Liver (tissue), 9 donors: ENCODE measurements around the gene C9orf50. TPM values are rescaled to one million over a fixed set of nuclear protein-coding genes. Genes with fewer than 3 reads are reported as not detected.

Source experiments
- DNase-seq: peaks from one replicate; pipeline ENCODE4 v3.0.0-alpha.2; 2017; ENCODE audit warnings: low spot score
- H3K27ac ChIP-seq, 2 donors: one replicate each; pipeline ENCODE4 v1.7.0; 2013; ENCODE audit warnings: inconsistent platforms in 2 of 2, low read length in 2 of 2, control low read depth in 1 of 2, low read depth in 1 of 2, mild to moderate bottlenecking in 1 of 2
- H3K27me3 ChIP-seq, 4 donors: one replicate each; pipeline versions ENCODE4 v1.6.1 to v1.7.0; 2013; ENCODE audit warnings: low read length in 3 of 4, inconsistent platforms in 1 of 4, mild to moderate bottlenecking in 1 of 4, moderate library complexity in 1 of 4; ENCODE audit not compliant: control insufficient read depth in 4 of 4, insufficient read depth in 4 of 4
- H3K36me3 ChIP-seq, 4 donors: one replicate each; pipeline versions ENCODE4 v1.6.1 to v1.7.0; 2013; ENCODE audit warnings: low read length in 3 of 4, mild to moderate bottlenecking in 3 of 4, low read depth in 1 of 4, moderate library complexity in 1 of 4; ENCODE audit not compliant: control insufficient read depth in 4 of 4, insufficient read depth in 3 of 4
- H3K4me1 ChIP-seq, 4 donors: one replicate each; pipeline versions ENCODE4 v1.6.1 to v1.7.0; 2013; ENCODE audit warnings: low read length in 3 of 4, mild to moderate bottlenecking in 3 of 4, moderate library complexity in 1 of 4; ENCODE audit not compliant: control insufficient read depth in 4 of 4, insufficient read depth in 4 of 4
- H3K4me3 ChIP-seq, 3 donors: one replicate each; pipeline versions ENCODE4 v1.6.1 to v1.7.0; 2013; ENCODE audit warnings: low read length in 3 of 3, control low read depth in 1 of 3, low read depth in 1 of 3, mild to moderate bottlenecking in 1 of 3
- H3K9ac ChIP-seq, 2 donors: one replicate each; pipeline ENCODE4 v1.7.0; 2013; ENCODE audit warnings: low read length in 2 of 2, mild to moderate bottlenecking in 2 of 2, moderate library complexity in 2 of 2, control low read depth in 1 of 2, low read depth in 1 of 2
- H3K9me3 ChIP-seq, 4 donors: one replicate each; pipeline versions ENCODE4 v1.6.1 to v1.7.0; 2013; ENCODE audit warnings: low read length in 3 of 4; ENCODE audit not compliant: control insufficient read depth in 4 of 4
- ATF3 ChIP-seq: IDR thresholded peaks from 2 replicates; pipeline ENCODE4 v1.6.1; 2016; ENCODE audit warnings: antibody characterized with exemption
- CTCF ChIP-seq: fragments of 150-350 bp; IDR thresholded peaks from 2 replicates; pipeline ENCODE4 v1.5.1; 2017; ENCODE audit warnings: improper control_type of control experiment, low read depth, low read length; ENCODE audit not compliant: missing input control
- EGR1 ChIP-seq, 2 donors: IDR thresholded peaks; 2 replicates each; pipeline ENCODE4 v1.6.1; 2016 to 2018; ENCODE audit warnings: antibody characterized with exemption in 2 of 2, low read depth in 2 of 2
- FOXA1 ChIP-seq: IDR thresholded peaks from 2 replicates; pipeline ENCODE4 v1.6.1; 2016; ENCODE audit warnings: antibody characterized with exemption
- FOXA2 ChIP-seq: IDR thresholded peaks from 2 replicates; pipeline ENCODE4 v1.6.1; 2016; ENCODE audit warnings: antibody characterized with exemption
- GABPA ChIP-seq, 2 donors: IDR thresholded peaks in 1 of 2; conservative IDR thresholded peaks in 1 of 2; 2 replicates each; pipeline ENCODE4 v1.6.1; 2016; ENCODE audit warnings: antibody characterized with exemption in 2 of 2, mild to moderate bottlenecking in 1 of 2, moderate library complexity in 1 of 2
- HNF4A ChIP-seq, 2 donors: conservative IDR thresholded peaks; 2 replicates each; pipeline ENCODE4 v1.6.1; 2016; ENCODE audit warnings: antibody characterized with exemption in 2 of 2, mild to moderate bottlenecking in 2 of 2
- HNF4G ChIP-seq: IDR thresholded peaks from 2 replicates; pipeline ENCODE4 v1.6.1; 2016; ENCODE audit warnings: antibody characterized with exemption
- JUND ChIP-seq, 2 donors: IDR thresholded peaks; 2 replicates each; pipeline ENCODE4 v1.6.1; 2016; ENCODE audit warnings: antibody characterized with exemption in 2 of 2
- MAX ChIP-seq: IDR thresholded peaks from 2 replicates; pipeline ENCODE4 v1.6.1; 2016; ENCODE audit warnings: antibody characterized with exemption
- NR2F2 ChIP-seq: IDR thresholded peaks from 2 replicates; pipeline ENCODE4 v1.6.1; 2016; ENCODE audit warnings: antibody characterized with exemption
- RAD21 ChIP-seq, 2 donors: IDR thresholded peaks; 2 replicates each; pipeline ENCODE4 v1.6.1; 2016; ENCODE audit warnings: antibody characterized with exemption in 2 of 2, mild to moderate bottlenecking in 2 of 2
- REST ChIP-seq: IDR thresholded peaks from 2 replicates; pipeline ENCODE4 v1.6.1; 2016; ENCODE audit warnings: antibody characterized with exemption, mild to moderate bottlenecking
- RXRA ChIP-seq, 2 donors: IDR thresholded peaks; 2 replicates each; pipeline ENCODE4 v1.6.1; 2017 to 2018; ENCODE audit warnings: antibody characterized with exemption in 2 of 2, mild to moderate bottlenecking in 1 of 2
- SP1 ChIP-seq: IDR thresholded peaks from 2 replicates; pipeline ENCODE4 v1.6.1; 2018; ENCODE audit warnings: antibody characterized with exemption, mild to moderate bottlenecking
- TAF1 ChIP-seq: conservative IDR thresholded peaks from 2 replicates; pipeline ENCODE4 v1.6.1; 2016; ENCODE audit warnings: antibody characterized with exemption, mild to moderate bottlenecking
- YY1 ChIP-seq: IDR thresholded peaks from 2 replicates; pipeline ENCODE4 v1.6.1; 2016; ENCODE audit warnings: antibody characterized with exemption, mild to moderate bottlenecking
- WGBS: extraction: QIAGEN DNeasy Blood & Tissue Kit; methylation state at CpG from one replicate; pipeline ENCODE4 v1.1.7; 2013; 5-methylcytosine and 5-hydroxymethylcytosine counted together
- polyA plus RNA-seq, 2 donors: library from polyadenylated mRNA; stranded (reverse) in 1 of 2; unstranded in 1 of 2; fragments of 200-250 nt in 1 of 2; fragments of >200 nt in 1 of 2; fragmentation: Nextera tagmentation in 1 of 2; extraction: Ambion mirVana in 1 of 2; gene quantifications; one replicate each; pipeline versions ENCODE4 v1.2.1 to v1.2.3, GENCODE V29; 2013 to 2015
- total RNA-seq, 2 donors: library from RNA; depleted of rRNA; stranded (reverse); fragments of >200 nt; gene quantifications; one replicate each; pipeline ENCODE4 v1.2.3, GENCODE V29; 2014
- donor health status: healthy.
- donor health status: healthy.
- donor health status: healthy.
- donor health status: healthy.
- donor health status: healthy.

Gene C9orf50
- total and polyA plus RNA-seq, 4 donors: 0.23 TPM; not detected in 3

GRCh38 chr9:129648092-129648763 lies 27.3 kb upstream of the C9orf50 start:
- no peak overlapping the region for H3K27ac ChIP-seq
- DNase-seq: no peak
- whole genome bisulfite sequencing: 80% methylated on average over 16 of the region's 16 CpGs
- no peak overlapping the region for H3K4me3 ChIP-seq
- TF ChIP-seq TAF1: no peak
- TF ChIP-seq RAD21 (IDR thresholded peaks at IDR 0.05): no peak
- TF ChIP-seq FOXA1: no peak
- no peak for TF ChIP-seq YY1
- no peak for TF ChIP-seq JUND (IDR thresholded peaks at IDR 0.05)
- TF ChIP-seq EGR1 (IDR thresholded peaks at IDR 0.05; ENCODE audit: low read depth in 2 of 2): no peak
- no peak for TF ChIP-seq REST
- no peak for TF ChIP-seq GABPA (IDR thresholded peaks at IDR 0.05 in 1 of 2, conservative IDR thresholded peaks at IDR 0.05 in 1 of 2)
- no peak for TF ChIP-seq FOXA2
- no peak for TF ChIP-seq HNF4G
- no peaks in the 10 kb centered on the region for H3K36me3 ChIP-seq
- H3K4me1 ChIP-seq: no peaks in the 10 kb centered on the region
- no peaks in the 10 kb centered on the region for H3K9me3 ChIP-seq
- H3K27me3 ChIP-seq: no peaks in the 10 kb centered on the region
- no peak overlapping the region for H3K9ac ChIP-seq

GRCh38 chr9:129647635-129648034 lies 26.7 kb upstream of the C9orf50 start:
- no peak overlapping the region for H3K27ac ChIP-seq
- TF ChIP-seq GABPA (IDR thresholded peaks at IDR 0.05 in 1 of 2, conservative IDR thresholded peaks at IDR 0.05 in 1 of 2) (no peak), JUND (IDR thresholded peaks at IDR 0.05) (no peak), FOXA1 (no peak), FOXA2 (no peak), MAX (no peak), HNF4G (no peak), RAD21 (IDR thresholded peaks at IDR 0.05) (no peak), YY1 (no peak), EGR1 (IDR thresholded peaks at IDR 0.05; ENCODE audit: low read depth in 2 of 2) (no peak), RXRA (IDR thresholded peaks at IDR 0.05) (no peak), SP1 (no peak), REST (no peak), HNF4A (conservative IDR thresholded peaks at IDR 0.05) (no peak), ATF3 (no peak), NR2F2 (no peak), CTCF (no peak)
- H3K4me1 ChIP-seq: peaks cover 0 to under 1% (median 0%) of the 10 kb centered on the region in 4 donors
- WGBS: 90% methylated on average over 10 of the region's 10 CpGs
- H3K36me3 ChIP-seq: no peaks in the 10 kb centered on the region
- DNase-seq: no peak
- no peaks in the 10 kb centered on the region for H3K9me3 ChIP-seq
- H3K4me3 ChIP-seq: no peak overlapping the region
- H3K9ac ChIP-seq: no peak overlapping the region
- H3K27me3 ChIP-seq: no peaks in the 10 kb centered on the region
